ENCODE results near the gene UNC13A.
A peak's percentile ranks its signal among the peaks of the same experiment; 100 is the strongest.

GRCh38 chr19:17605761-17606589, 82.2 kb downstream of the UNC13A start:
- TF ChIP-seq CTCF (IDR thresholded peaks at IDR 0.05) (peak; percentile 84), ZFX (IDR thresholded peaks at IDR 0.05; ENCODE audit: borderline replicate concordance) (no peak)

Measured in 22Rv1 (cell line).